KOPT-K1 (cell line): Measurements from ENCODE around the gene STXBP2.
A peak's percentile ranks its signal among the peaks of the same experiment; 100 is the strongest.
"Not testable (repeated sequence)": the region's sequence is repeated elsewhere in the genome, so short reads cannot be mapped to it uniquely, and the experiment has no call there.

Source experiments
- H3K27ac ChIP-seq: fragments of 200-600 bp; sonication (generic); 2 replicates; pipeline ENCODE4 v1.5.1; 2016; ENCODE audit warnings: antibody characterized with exemption, mild to moderate bottlenecking, low read depth, low read length; ENCODE audit not compliant: poor library complexity, severe bottlenecking
- H3K36me3 ChIP-seq: fragments of 200-600 bp; sonication (generic); 2 replicates; pipeline ENCODE4 v1.5.1; 2017; ENCODE audit warnings: antibody characterized with exemption, mild to moderate bottlenecking, low read length, moderate library complexity; ENCODE audit not compliant: insufficient read depth
- H3K9me3 ChIP-seq: fragments of 200-600 bp; sonication (generic); 2 replicates; pipeline ENCODE4 v1.5.1; 2017; ENCODE audit warnings: antibody characterized with exemption, low read length, mild to moderate bottlenecking; ENCODE audit not compliant: insufficient read depth, poor library complexity, severe bottlenecking

STXBP2 gene

GRCh38 chr19:7637374-7638256 lies 705 bp downstream of the STXBP2 start:
- H3K27ac ChIP-seq: peak overlapping the region; percentile 61
- H3K9me3 ChIP-seq: no peaks in the 10 kb centered on the region
- H3K36me3 ChIP-seq: peaks cover 9% of the 10 kb centered on the region; the same call in 1 of the 2 replicates

DNA sequence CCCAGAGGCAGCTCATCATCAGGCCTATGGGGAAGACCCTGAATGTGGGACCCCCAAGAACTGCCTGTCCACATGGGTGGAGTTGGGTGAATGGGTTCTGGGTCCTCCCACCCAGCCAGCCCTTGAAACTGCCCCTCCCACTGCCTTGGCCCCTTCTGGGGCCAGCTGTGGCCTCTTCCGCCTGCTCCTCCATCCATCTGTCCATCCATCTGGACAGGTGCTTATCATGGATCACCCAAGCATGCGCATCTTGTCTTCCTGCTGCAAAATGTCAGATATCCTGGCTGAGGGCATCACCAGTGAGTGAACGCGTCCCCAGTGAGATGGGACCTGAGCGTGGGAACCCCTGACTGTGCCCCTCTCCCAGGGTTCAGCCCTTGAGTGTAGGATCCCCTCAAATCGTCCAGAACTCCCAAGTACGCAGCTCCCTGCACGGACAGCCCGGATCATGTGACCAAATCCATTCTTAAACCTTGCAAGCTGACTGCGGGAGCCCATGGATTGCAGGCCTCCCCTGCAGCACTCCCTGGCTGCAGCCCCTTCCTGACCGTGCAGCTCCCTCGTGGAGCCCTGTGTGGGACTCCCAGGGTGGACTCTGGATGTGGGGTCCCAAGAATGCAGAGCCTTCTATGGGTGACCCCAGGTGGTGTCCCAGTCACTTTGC lies 2.0 kb downstream of the STXBP2 start:
- Histone ChIP-seq H3K36me3 (peaks cover 9% of the 10 kb centered on the region; the same call in 1 of the 2 replicates), H3K9me3 (no peaks in the 10 kb centered on the region), H3K27ac (no peak overlapping the region)

- H3K36me3 ChIP-seq: peaks cover 17% of the 10 kb centered on the region; the same call in 1 of the 2 replicates
Measured at GRCh38 chr19:7639863-7640348, 3.0 kb downstream of the STXBP2 start.

DNA sequence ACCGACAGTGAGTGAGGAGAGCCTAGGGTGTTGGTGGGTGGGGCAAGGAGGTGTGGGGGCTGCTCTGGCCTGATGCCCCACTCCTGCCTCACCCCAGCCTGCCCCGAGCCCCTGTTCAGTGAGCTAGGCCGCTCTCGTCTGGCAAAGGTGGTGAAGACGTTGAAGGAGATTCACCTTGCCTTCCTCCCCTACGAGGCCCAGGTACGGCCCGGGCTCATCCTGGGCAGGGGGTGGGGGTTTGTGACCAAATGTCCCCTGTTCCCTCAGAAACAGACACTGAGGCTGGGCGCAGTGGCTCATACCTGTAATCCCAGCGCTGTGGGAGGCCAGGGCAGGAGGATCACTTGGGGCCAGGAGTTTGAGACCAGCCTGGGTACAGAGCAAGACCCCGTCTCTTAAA lies 3.9 kb downstream of the STXBP2 start:
- H3K36me3 ChIP-seq: peaks cover 18% of the 10 kb centered on the region; the same call in 1 of the 2 replicates
- no peak overlapping the region for H3K27ac ChIP-seq
- no peaks in the 10 kb centered on the region for H3K9me3 ChIP-seq

More at GRCh38 chr19:7639863-7640348, 3.0 kb downstream of the STXBP2 start:
- H3K27ac ChIP-seq: no peak overlapping the region
- no peaks in the 10 kb centered on the region for H3K9me3 ChIP-seq

GRCh38 chr19:7641290-7642276 lies 4.7 kb downstream of the STXBP2 start:
- H3K36me3 ChIP-seq: peaks cover 18% of the 10 kb centered on the region; the same call in 1 of the 2 replicates
- H3K9me3 ChIP-seq: no peaks in the 10 kb centered on the region
- H3K27ac ChIP-seq: no peak overlapping the region

DNA sequence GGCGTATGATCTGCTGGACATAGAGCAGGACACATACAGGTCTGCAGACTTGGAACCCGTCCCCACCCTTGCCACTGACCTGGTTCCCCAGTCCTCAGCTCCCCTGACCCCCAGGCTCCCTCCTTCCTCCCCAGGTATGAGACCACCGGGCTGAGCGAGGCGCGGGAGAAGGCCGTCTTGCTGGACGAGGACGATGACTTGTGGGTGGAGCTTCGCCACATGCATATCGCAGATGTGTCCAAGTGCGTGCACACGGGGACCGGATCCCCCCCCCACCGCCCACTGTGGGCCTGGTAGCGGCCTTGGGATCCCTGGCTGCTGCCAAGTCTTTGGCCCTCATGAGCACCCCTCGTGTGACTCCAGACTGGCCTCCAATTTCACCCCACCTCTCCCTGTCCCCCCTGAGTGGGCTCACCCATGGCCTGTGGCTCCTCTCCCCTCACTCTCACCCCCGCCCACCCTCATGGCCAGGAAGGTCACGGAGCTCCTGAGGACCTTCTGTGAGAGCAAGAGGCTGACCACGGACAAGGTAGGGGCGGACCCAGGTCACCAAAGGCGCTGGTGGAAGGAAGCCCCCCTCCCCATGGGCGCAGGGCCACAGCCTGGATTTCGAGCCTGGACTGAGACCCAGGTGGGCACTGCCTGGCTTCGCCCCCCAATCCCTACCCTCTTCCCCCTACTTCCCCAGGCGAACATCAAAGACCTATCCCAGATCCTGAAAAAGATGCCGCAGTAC lies 5.6 kb downstream of the STXBP2 start:
- H3K36me3 ChIP-seq: peaks cover 18% of the 10 kb centered on the region; the same call in 1 of the 2 replicates
- no peak overlapping the region for H3K27ac ChIP-seq
- H3K9me3 ChIP-seq: no peaks in the 10 kb centered on the region

GRCh38 chr19:7643031-7643415 lies 6.1 kb downstream of the STXBP2 start:
- Histone ChIP-seq H3K27ac (no peak overlapping the region), H3K36me3 (peaks cover 18% of the 10 kb centered on the region; the same call in 1 of the 2 replicates), H3K9me3 (no peaks in the 10 kb centered on the region)

- H3K9me3 ChIP-seq, H3K27ac ChIP-seq: not testable (repeated sequence)
- H3K36me3 ChIP-seq: peaks cover 18% of the 10 kb centered on the region; the same call in 1 of the 2 replicates
Measured at GRCh38 chr19:7643629-7644549, 7.0 kb downstream of the STXBP2 start.

- Histone ChIP-seq H3K27ac (no peak overlapping the region), H3K36me3 (peaks cover 18% of the 10 kb centered on the region; the same call in 1 of the 2 replicates), H3K9me3 (no peaks in the 10 kb centered on the region)
Measured at GRCh38 chr19:7644550-7644877, 7.6 kb downstream of the STXBP2 start.

GRCh38 chr19:7645163-7645562 lies 8.3 kb downstream of the STXBP2 start:
- Histone ChIP-seq H3K27ac (no peak overlapping the region), H3K36me3 (peaks cover 11% of the 10 kb centered on the region; the same call in 1 of the 2 replicates), H3K9me3 (no peaks in the 10 kb centered on the region)

- Histone ChIP-seq H3K27ac (no peak overlapping the region), H3K9me3 (no peaks in the 10 kb centered on the region), H3K36me3 (peaks cover 10% of the 10 kb centered on the region; the same call in 1 of the 2 replicates)
Measured at GRCh38 chr19:7645656-7646425, 8.9 kb downstream of the STXBP2 start.

DNA sequence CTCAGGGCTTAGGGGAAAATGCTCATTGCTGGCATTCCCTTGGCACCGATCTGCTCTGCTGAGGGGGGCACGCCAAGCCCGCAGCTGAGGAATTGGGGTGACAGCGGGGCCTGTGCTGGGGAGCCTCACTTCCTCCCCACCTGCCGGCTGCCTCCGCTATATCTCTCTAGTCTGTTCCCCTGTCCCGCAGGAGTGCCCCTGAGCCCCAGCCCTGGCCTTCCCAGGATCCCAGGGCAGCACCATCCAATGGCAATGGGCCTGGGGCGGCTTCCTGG lies 9.5 kb downstream of the STXBP2 start:
- H3K9me3 ChIP-seq: no peaks in the 10 kb centered on the region
- peaks cover 10% of the 10 kb centered on the region; the same call in 1 of the 2 replicates for H3K36me3 ChIP-seq
- H3K27ac ChIP-seq: no peak overlapping the region

DNA sequence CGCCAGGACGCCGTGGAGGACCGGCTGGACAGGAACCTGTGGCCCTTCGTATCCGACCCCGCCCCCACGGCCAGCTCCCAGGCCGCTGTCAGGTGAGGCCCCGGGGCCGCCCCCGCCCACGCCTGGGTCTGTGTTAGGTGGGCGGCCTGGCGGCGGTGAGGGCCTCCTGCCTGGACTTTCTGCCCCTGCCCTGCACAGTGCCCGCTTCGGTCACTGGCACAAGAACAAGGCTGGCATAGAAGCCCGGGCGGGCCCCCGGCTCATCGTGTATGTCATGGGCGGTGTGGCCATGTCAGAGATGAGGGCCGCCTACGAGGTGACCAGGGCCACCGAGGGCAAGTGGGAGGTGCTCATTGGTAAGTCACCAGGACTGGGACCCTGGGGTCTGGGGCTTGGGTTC lies 10.2 kb downstream of the STXBP2 start:
- H3K27ac ChIP-seq: no peak overlapping the region
- no peaks in the 10 kb centered on the region for H3K9me3 ChIP-seq
- peaks cover 10% of the 10 kb centered on the region; the same call in 1 of the 2 replicates for H3K36me3 ChIP-seq
